Prostate gland (tissue), 2 donors: ENCODE measurements around the gene PDE8A.

Source experiments
- CTCF ChIP-seq, 4 experiments: fragments of 200-600 bp in 2 of 4; fragments of 450-650 bp in 2 of 4; sonication (generic) in 2 of 4; IDR thresholded peaks; 1 replicate in 3 of 4; 2 replicates in 1 of 4; pipeline ENCODE4 v1.5.1; 2016 to 2019; ENCODE audit warnings: antibody characterized with exemption in 4 of 4, mild to moderate bottlenecking in 2 of 4, moderate library complexity in 2 of 4
- POLR2A ChIP-seq: fragments of 450-650 bp; IDR thresholded peaks from one replicate; pipeline ENCODE4 v1.6.1; 2016; ENCODE audit warnings: antibody characterized with exemption, mild to moderate bottlenecking

- no peak for TF ChIP-seq CTCF (IDR thresholded peaks at IDR 0.05)
- TF ChIP-seq POLR2A = no peak
These were observed 50.4 kb downstream of the PDE8A start for GRCh38 chr15:85031944-85032558.
